Measurements from ENCODE around the gene ZSWIM1. TPM values are rescaled to one million over a fixed set of nuclear protein-coding genes. Genes with fewer than 3 reads are reported as not detected.

Gene ZSWIM1
- total and polyA plus RNA-seq, 2 experiments from 2014 or later, result 6.6 to 7.7 TPM

GRCh38 chr20:45833883-45834796, 46.9 kb upstream of the ZSWIM1 start:
- 0 to 1% methylated on average over 49 to 61 of the region's 71 CpGs for WGBS, 2 experiments (ENCODE audit: low coverage in 1 of 2, low lambda C conversion rate in 2 of 2, missing lambda C conversion rate in 2 of 2)
- Histone ChIP-seq H3K9me2 (ENCODE audit: insufficient read depth) (no peaks in the 10 kb centered on the region), H4K20me1 (ENCODE audit: insufficient read depth) (no peaks in the 10 kb centered on the region), H2AFZ (peak overlapping the region; percentile 86), H3K9ac (peak overlapping the region; percentile 95), H3K27ac (peak overlapping the region; percentile 97), H3K9me3 (ENCODE audit: low read depth) (no peaks in the 10 kb centered on the region), H3K4me1 (ENCODE audit: insufficient read depth) (peaks cover 32% of the 10 kb centered on the region), H3K79me2 (ENCODE audit: insufficient read depth) (peaks cover 43% of the 10 kb centered on the region), H3K4me3 (peak overlapping the region; percentile 92), H3F3A (ENCODE audit: insufficient read depth) (peaks cover 37% of the 10 kb centered on the region; the same call in 1 of the 2 replicates), H3K36me3 (ENCODE audit: low read depth) (peaks cover 9% of the 10 kb centered on the region; the same call in 1 of the 2 replicates), H3K27me3 (replicated peaks; ENCODE audit: insufficient read depth) (no peaks in the 10 kb centered on the region), H3K4me2 (ENCODE audit: unreplicated experiment) (peak overlapping the region; percentile 96)
- in situ Hi-C loops (cut with MboI), result no loop called here
- no peak for TF ChIP-seq EZH2 (IDR thresholded peaks at IDR 0.05; ENCODE audit: insufficient read depth, poor library complexity, severe bottlenecking)
- TF ChIP-seq EZH2phosphoT487 (IDR thresholded peaks at IDR 0.05; ENCODE audit: insufficient read depth, low read depth), result no peak
- DNase-seq, result peak; percentile 80

GRCh38 chr20:45834797-45835161, 46.2 kb upstream of the ZSWIM1 start:
- Histone ChIP-seq H3K4me3 (peak overlapping the region; percentile 92), H3K27me3 (replicated peaks; ENCODE audit: insufficient read depth) (no peaks in the 10 kb centered on the region), H3F3A (ENCODE audit: insufficient read depth) (peaks cover 37% of the 10 kb centered on the region; the same call in 1 of the 2 replicates), H3K9me2 (ENCODE audit: insufficient read depth) (no peaks in the 10 kb centered on the region), H3K79me2 (ENCODE audit: insufficient read depth) (peaks cover 49% of the 10 kb centered on the region), H2AFZ (no peak overlapping the region), H3K4me2 (ENCODE audit: unreplicated experiment) (peak overlapping the region; percentile 96), H3K4me1 (ENCODE audit: insufficient read depth) (peaks cover 32% of the 10 kb centered on the region), H3K9ac (peak overlapping the region; percentile 95), H3K9me3 (ENCODE audit: low read depth) (no peaks in the 10 kb centered on the region), H3K36me3 (ENCODE audit: low read depth) (peaks cover 9% of the 10 kb centered on the region; the same call in 1 of the 2 replicates), H4K20me1 (ENCODE audit: insufficient read depth) (no peaks in the 10 kb centered on the region), H3K27ac (peak overlapping the region; percentile 97)
- no peak for TF ChIP-seq EZH2phosphoT487 (IDR thresholded peaks at IDR 0.05; ENCODE audit: insufficient read depth, low read depth)
- no peak for TF ChIP-seq EZH2 (IDR thresholded peaks at IDR 0.05; ENCODE audit: insufficient read depth, poor library complexity, severe bottlenecking)
- WGBS, 2 experiments (ENCODE audit: low coverage in 1 of 2, low lambda C conversion rate in 2 of 2, missing lambda C conversion rate in 2 of 2), result 20 to 21% methylated on average over 14 of the region's 14 CpGs
- DNase-seq, result peak; percentile 21
- in situ Hi-C loops (cut with MboI), result no loop called here

GRCh38 chr20:45835329-45835765, 45.7 kb upstream of the ZSWIM1 start:
- Histone ChIP-seq H3K36me3 (ENCODE audit: low read depth) (peaks cover 9% of the 10 kb centered on the region; the same call in 1 of the 2 replicates), H2AFZ (peak overlapping the region; percentile 6; the same call in 1 of the 2 replicates), H3K27ac (peak overlapping the region; percentile 97)

GRCh38 chr20:45835825-45836224, 45.2 kb upstream of the ZSWIM1 start:
- DNase-seq, result peak; percentile 95
- H3F3A ChIP-seq (ENCODE audit: insufficient read depth), result peaks cover 37% of the 10 kb centered on the region; the same call in 1 of the 2 replicates
- H2AFZ ChIP-seq, result peak overlapping the region; percentile 6; the same call in 1 of the 2 replicates
- peak overlapping the region; percentile 96 for H3K4me2 ChIP-seq (ENCODE audit: unreplicated experiment)
- H3K9me2 ChIP-seq (ENCODE audit: insufficient read depth), result no peaks in the 10 kb centered on the region
- peaks cover 9% of the 10 kb centered on the region; the same call in 1 of the 2 replicates for H3K36me3 ChIP-seq (ENCODE audit: low read depth)
- TF ChIP-seq EZH2phosphoT487 (IDR thresholded peaks at IDR 0.05; ENCODE audit: insufficient read depth, low read depth) (no peak), EZH2 (IDR thresholded peaks at IDR 0.05; ENCODE audit: insufficient read depth, poor library complexity, severe bottlenecking) (no peak)
- peak overlapping the region; percentile 97 for H3K27ac ChIP-seq
- no peaks in the 10 kb centered on the region for H3K9me3 ChIP-seq (ENCODE audit: low read depth)
- in situ Hi-C loops (cut with MboI), result no loop called here
- peak overlapping the region; percentile 95 for H3K9ac ChIP-seq
- H3K79me2 ChIP-seq (ENCODE audit: insufficient read depth), result peaks cover 56% of the 10 kb centered on the region
- 2 to 3% methylated on average over 5 of the region's 5 CpGs for WGBS, 2 experiments (ENCODE audit: low coverage in 1 of 2, low lambda C conversion rate in 2 of 2, missing lambda C conversion rate in 2 of 2)
- peak overlapping the region; percentile 92 for H3K4me3 ChIP-seq
- H3K27me3 ChIP-seq (replicated peaks; ENCODE audit: insufficient read depth), result no peaks in the 10 kb centered on the region
- H3K4me1 ChIP-seq (ENCODE audit: insufficient read depth), result peaks cover 32% of the 10 kb centered on the region
- no peaks in the 10 kb centered on the region for H4K20me1 ChIP-seq (ENCODE audit: insufficient read depth)

More at GRCh38 chr20:45835329-45835765, 45.7 kb upstream of the ZSWIM1 start:
- Histone ChIP-seq H3K4me2 (ENCODE audit: unreplicated experiment) (peak overlapping the region; percentile 96), H3K9ac (peak overlapping the region; percentile 95), H3K4me1 (ENCODE audit: insufficient read depth) (peaks cover 32% of the 10 kb centered on the region), H3K79me2 (ENCODE audit: insufficient read depth) (peaks cover 55% of the 10 kb centered on the region), H4K20me1 (ENCODE audit: insufficient read depth) (no peaks in the 10 kb centered on the region), H3F3A (ENCODE audit: insufficient read depth) (peaks cover 37% of the 10 kb centered on the region; the same call in 1 of the 2 replicates), H3K4me3 (peak overlapping the region; percentile 92), H3K27me3 (replicated peaks; ENCODE audit: insufficient read depth) (no peaks in the 10 kb centered on the region), H3K9me3 (ENCODE audit: low read depth) (no peaks in the 10 kb centered on the region), H3K9me2 (ENCODE audit: insufficient read depth) (no peaks in the 10 kb centered on the region)
- TF ChIP-seq EZH2phosphoT487 (IDR thresholded peaks at IDR 0.05; ENCODE audit: insufficient read depth, low read depth), result no peak
- no peak for TF ChIP-seq EZH2 (IDR thresholded peaks at IDR 0.05; ENCODE audit: insufficient read depth, poor library complexity, severe bottlenecking)
- in situ Hi-C loops (cut with MboI), result no loop called here
- WGBS, 2 experiments (ENCODE audit: low coverage in 1 of 2, low lambda C conversion rate in 2 of 2, missing lambda C conversion rate in 2 of 2), result 2 to 5% methylated on average over 3 of the region's 3 CpGs
- DNase-seq, result peak; percentile 69

All from GM23248 (cell line).